Measurements from ENCODE around the gene ATP7B.
"Not testable (repeated sequence)": the region's sequence is repeated elsewhere in the genome, so short reads cannot be mapped to it uniquely, and the experiment has no call there.

Gene ATP7B

GRCh38 chr13:52010890-52011631, at the start of gene ATP7B:
TSS of gene ATP7B (minus strand) at chr13:52011450. CDS start at chr13:52011337, 113 bp downstream.
- no peak for DNase-seq (ENCODE audit: low read depth in 2 of 2)

- DNase-seq (ENCODE audit: low read depth in 2 of 2) = no peak
These were observed 42.2 kb upstream of the ATP7B start for GRCh38 chr13:52053460-52053859.

- DNase-seq (ENCODE audit: low read depth in 2 of 2) = no peak
These were observed 40.1 kb upstream of the ATP7B start for GRCh38 chr13:52051400-52051799.

- DNase-seq (ENCODE audit: low read depth in 2 of 2) = no peak
These were observed 37.3 kb upstream of the ATP7B start for GRCh38 chr13:52048516-52048915.

GRCh38 chr13:52047463-52047862, 36.2 kb upstream of the ATP7B start:
- no peak for DNase-seq (ENCODE audit: low read depth in 2 of 2)

- no peak for DNase-seq (ENCODE audit: low read depth in 2 of 2)
These were observed 32.4 kb upstream of the ATP7B start for GRCh38 chr13:52043675-52044074.

- DNase-seq (ENCODE audit: low read depth in 2 of 2) = no peak
These were observed 24.8 kb upstream of the ATP7B start for GRCh38 chr13:52036037-52036436.

GRCh38 chr13:52034616-52035226, 23.5 kb upstream of the ATP7B start:
- no peak for DNase-seq (ENCODE audit: low read depth in 2 of 2)

GRCh38 chr13:52033039-52033438, 21.8 kb upstream of the ATP7B start:
- no peak for DNase-seq (ENCODE audit: low read depth in 2 of 2)

- DNase-seq (ENCODE audit: low read depth in 2 of 2) = not testable (repeated sequence)
These were observed 19.2 kb upstream of the ATP7B start for GRCh38 chr13:52030401-52030800.

GRCh38 chr13:52029569-52029968, 18.3 kb upstream of the ATP7B start:
- DNase-seq (ENCODE audit: low read depth in 2 of 2) = no peak

GRCh38 chr13:52027832-52028231, 16.6 kb upstream of the ATP7B start:
- DNase-seq (ENCODE audit: low read depth in 2 of 2) = no peak

GRCh38 chr13:52026246-52026626, 15.0 kb upstream of the ATP7B start:
- no peak for DNase-seq (ENCODE audit: low read depth in 2 of 2)

- no peak for DNase-seq (ENCODE audit: low read depth in 2 of 2)
These were observed 14.4 kb upstream of the ATP7B start for GRCh38 chr13:52025475-52026245.

GRCh38 chr13:52024481-52024880, 13.2 kb upstream of the ATP7B start, which contains the start of gene UTP14C:
TSS of gene UTP14C (plus strand) at chr13:52024691. CDS start at chr13:52028805, 4,114 bp downstream.
- no peak for DNase-seq (ENCODE audit: low read depth in 2 of 2)

- DNase-seq (ENCODE audit: low read depth in 2 of 2) = no peak
These were observed 11.1 kb upstream of the ATP7B start for GRCh38 chr13:52022356-52022755.

GRCh38 chr13:52020191-52020590, 8.9 kb upstream of the ATP7B start:
- no peak for DNase-seq (ENCODE audit: low read depth in 2 of 2)

GRCh38 chr13:52016296-52016695, 5.0 kb upstream of the ATP7B start:
- DNase-seq (ENCODE audit: low read depth in 2 of 2) = no peak

GRCh38 chr13:52012512-52012836, 1.2 kb upstream of the ATP7B start:
- no peak for DNase-seq (ENCODE audit: low read depth in 2 of 2)

- DNase-seq (ENCODE audit: low read depth in 2 of 2) = peak; percentile 99
These were observed 622 bp upstream of the ATP7B start, which contains the start of gene ALG11 for GRCh38 chr13:52011632-52012511. TSS of gene ALG11 (plus strand) at chr13:52012398. CDS start at chr13:52012419, 21 bp downstream.

- no peak for DNase-seq (ENCODE audit: low read depth in 2 of 2)
These were observed 1.3 kb downstream of the ATP7B start for GRCh38 chr13:52009946-52010345.

All from stimulated activated CD4-positive, alpha-beta T cell treated with anti-CD3 and anti-CD28 coated beads, Interleukin-15, amount 100 ng/mL, for 48 hours (primary cell).